ENCODE measurements around the gene VTI1A. TPM values are rescaled to one million over a fixed set of nuclear protein-coding genes. Genes with fewer than 3 reads are reported as not detected.

VTI1A gene
- total RNA-seq, 1 experiment from 2014 or later = 27.0 TPM

- no peak for DNase-seq (ENCODE audit: low spot score)
Measured at GRCh38 chr10:112755446-112756234, 308.6 kb downstream of the VTI1A start.

- DNase-seq (ENCODE audit: low spot score) = no peak
Measured at GRCh38 chr10:112756235-112756527, 309.2 kb downstream of the VTI1A start.

GRCh38 chr10:112758961-112759360 is 311.9 kb downstream of the VTI1A start:
- no peak for DNase-seq (ENCODE audit: low spot score)

- no peak for DNase-seq (ENCODE audit: low spot score)
Measured at GRCh38 chr10:112759496-112759895, 312.5 kb downstream of the VTI1A start.

GRCh38 chr10:112761256-112761655 is 314.2 kb downstream of the VTI1A start:
- DNase-seq (ENCODE audit: low spot score) = no peak

- peak; percentile 90 for DNase-seq (ENCODE audit: low spot score)
Measured at GRCh38 chr10:112763916-112764520, 317.0 kb downstream of the VTI1A start.

GRCh38 chr10:112765717-112766235 is 318.8 kb downstream of the VTI1A start:
- DNase-seq (ENCODE audit: low spot score) = no peak

- DNase-seq (ENCODE audit: low spot score) = no peak
Measured at GRCh38 chr10:112766636-112767035, 319.6 kb downstream of the VTI1A start.

- DNase-seq (ENCODE audit: low spot score) = peak; percentile 59
Measured at GRCh38 chr10:112767156-112767555, 320.1 kb downstream of the VTI1A start.

- no peak for DNase-seq (ENCODE audit: low spot score)
Measured at GRCh38 chr10:112768121-112768520, 321.1 kb downstream of the VTI1A start.

- DNase-seq (ENCODE audit: low spot score) = no peak
Measured at GRCh38 chr10:112769081-112769480, 322.1 kb downstream of the VTI1A start.

- DNase-seq (ENCODE audit: low spot score) = no peak
Measured at GRCh38 chr10:112769611-112770370, 322.8 kb downstream of the VTI1A start.

- no peak for DNase-seq (ENCODE audit: low spot score)
Measured at GRCh38 chr10:112771733-112772132, 324.7 kb downstream of the VTI1A start.

GRCh38 chr10:112773783-112774182 is 326.8 kb downstream of the VTI1A start:
- DNase-seq (ENCODE audit: low spot score) = no peak

GRCh38 chr10:112774210-112774609 is 327.2 kb downstream of the VTI1A start:
- no peak for DNase-seq (ENCODE audit: low spot score)

GRCh38 chr10:112774798-112775197 is 327.8 kb downstream of the VTI1A start:
- DNase-seq (ENCODE audit: low spot score) = no peak

- no peak for DNase-seq (ENCODE audit: low spot score)
Measured at GRCh38 chr10:112775381-112775780, 328.4 kb downstream of the VTI1A start.

GRCh38 chr10:112775892-112776674 is 329.1 kb downstream of the VTI1A start:
- no peak for DNase-seq (ENCODE audit: low spot score)

- no peak for DNase-seq (ENCODE audit: low spot score)
Measured at GRCh38 chr10:112778579-112778978, 331.6 kb downstream of the VTI1A start.

- no peak for DNase-seq (ENCODE audit: low spot score)
Measured at GRCh38 chr10:112779025-112779770, 332.2 kb downstream of the VTI1A start.

Measured in H4 (cell line).